Measurements from ENCODE around the gene PCBP3.

The PCBP3 gene

DNA sequence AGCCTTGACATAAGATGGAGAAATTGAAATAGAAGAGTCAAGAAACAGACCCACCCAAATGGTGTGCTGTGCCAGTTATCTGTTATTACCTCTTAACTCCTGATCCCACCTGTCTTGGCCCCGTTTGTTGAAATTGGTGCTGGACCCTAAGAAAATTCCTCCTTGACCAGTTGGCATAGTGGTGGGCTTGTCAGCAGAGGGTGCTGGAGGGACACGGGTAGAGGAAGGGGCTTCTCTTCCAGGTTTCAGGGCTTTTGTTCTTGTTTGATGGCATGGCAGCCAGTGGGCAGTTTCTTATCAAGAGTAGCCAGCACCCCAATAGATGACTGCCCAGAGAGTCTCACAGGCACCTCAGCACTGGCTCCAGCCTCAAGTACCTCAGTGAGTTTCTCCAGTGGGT lies 51.6 kb downstream of the PCBP3 start:
- H3K27ac ChIP-seq: no peak overlapping the region
- TF ChIP-seq, protein P1, sequence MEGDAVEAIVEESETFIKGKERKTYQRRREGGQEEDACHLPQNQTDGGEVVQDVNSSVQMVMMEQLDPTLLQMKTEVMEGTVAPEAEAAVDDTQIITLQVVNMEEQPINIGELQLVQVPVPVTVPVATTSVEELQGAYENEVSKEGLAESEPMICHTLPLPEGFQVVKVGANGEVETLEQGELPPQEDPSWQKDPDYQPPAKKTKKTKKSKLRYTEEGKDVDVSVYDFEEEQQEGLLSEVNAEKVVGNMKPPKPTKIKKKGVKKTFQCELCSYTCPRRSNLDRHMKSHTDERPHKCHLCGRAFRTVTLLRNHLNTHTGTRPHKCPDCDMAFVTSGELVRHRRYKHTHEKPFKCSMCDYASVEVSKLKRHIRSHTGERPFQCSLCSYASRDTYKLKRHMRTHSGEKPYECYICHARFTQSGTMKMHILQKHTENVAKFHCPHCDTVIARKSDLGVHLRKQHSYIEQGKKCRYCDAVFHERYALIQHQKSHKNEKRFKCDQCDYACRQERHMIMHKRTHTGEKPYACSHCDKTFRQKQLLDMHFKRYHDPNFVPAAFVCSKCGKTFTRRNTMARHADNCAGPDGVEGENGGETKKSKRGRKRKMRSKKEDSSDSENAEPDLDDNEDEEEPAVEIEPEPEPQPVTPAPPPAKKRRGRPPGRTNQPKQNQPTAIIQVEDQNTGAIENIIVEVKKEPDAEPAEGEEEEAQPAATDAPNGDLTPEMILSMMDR (conservative IDR thresholded peaks at IDR 0.05): no peak; the same call in 1 of the 2 replicates

DNA sequence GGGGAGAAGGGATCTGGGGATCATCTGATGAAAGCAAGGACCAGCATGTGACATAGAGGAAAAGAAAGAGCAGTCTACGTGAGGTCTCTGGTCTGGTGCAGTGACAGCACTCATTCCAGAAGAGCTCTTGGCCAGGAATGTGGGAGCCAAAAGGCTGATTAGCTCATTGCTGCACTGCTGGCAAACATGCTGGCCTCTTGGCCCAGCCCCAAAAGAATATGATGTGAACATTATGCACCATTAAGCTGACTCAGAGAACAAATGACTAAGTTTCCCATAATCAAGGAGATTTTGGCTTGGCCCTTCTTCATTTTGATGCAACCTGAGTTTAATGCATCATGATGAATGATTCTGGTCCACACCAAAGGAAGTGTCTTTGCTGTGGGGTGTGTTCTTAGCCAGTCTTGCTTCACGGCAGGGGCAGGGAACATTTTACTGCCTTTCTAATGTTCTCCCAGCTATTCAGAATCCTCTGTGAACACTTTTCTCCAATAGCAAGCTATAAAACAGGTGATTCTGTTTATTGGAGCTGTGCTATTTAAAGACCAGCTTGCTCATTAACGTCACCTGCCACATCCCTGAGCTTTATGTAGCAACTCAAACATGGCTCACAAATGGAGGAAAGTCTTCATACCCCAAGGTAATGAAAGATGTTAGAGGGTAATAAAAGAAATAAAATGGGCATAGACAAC lies 55.1 kb downstream of the PCBP3 start:
- H3K27ac ChIP-seq: peak overlapping the region; percentile 25

DNA sequence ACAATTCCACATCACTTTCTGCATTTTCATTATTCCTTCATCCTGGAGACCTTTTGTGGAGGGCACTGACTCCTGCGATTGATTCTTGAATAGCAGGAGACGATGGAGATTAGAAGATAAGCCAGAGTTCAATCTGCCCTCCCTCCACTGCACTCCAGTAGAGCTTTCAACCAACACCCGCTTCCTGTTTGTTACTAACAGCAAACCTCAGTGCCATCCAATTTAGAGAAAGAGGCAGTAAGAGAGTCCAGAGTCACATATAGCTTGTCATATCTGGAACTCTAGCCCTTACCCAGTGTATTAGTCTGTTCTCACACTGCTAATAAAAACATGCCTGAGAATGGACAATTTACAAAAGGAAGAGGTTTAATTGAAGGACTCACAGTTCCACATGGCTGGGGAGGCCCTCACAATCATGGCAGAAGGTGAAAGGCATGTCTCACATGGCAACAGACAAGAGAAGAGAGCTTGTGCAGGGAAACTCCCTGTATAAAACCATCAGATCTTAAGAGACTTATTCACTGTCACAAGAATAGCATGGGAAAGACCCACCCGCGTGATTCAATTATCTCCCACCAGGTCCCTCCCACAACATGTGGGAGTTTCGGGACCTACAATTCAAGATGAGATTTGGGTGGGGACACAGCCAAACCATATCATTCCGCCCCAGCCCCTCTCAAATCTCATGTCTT lies 55.9 kb downstream of the PCBP3 start:
- TF ChIP-seq, protein P1 (conservative IDR thresholded peaks at IDR 0.05): no peak
- H3K27ac ChIP-seq: peak overlapping the region; percentile 25

More for the DNA sequence above, 55.1 kb downstream of the PCBP3 start:
- TF ChIP-seq, protein P1 (conservative IDR thresholded peaks at IDR 0.05): no peak

DNA sequence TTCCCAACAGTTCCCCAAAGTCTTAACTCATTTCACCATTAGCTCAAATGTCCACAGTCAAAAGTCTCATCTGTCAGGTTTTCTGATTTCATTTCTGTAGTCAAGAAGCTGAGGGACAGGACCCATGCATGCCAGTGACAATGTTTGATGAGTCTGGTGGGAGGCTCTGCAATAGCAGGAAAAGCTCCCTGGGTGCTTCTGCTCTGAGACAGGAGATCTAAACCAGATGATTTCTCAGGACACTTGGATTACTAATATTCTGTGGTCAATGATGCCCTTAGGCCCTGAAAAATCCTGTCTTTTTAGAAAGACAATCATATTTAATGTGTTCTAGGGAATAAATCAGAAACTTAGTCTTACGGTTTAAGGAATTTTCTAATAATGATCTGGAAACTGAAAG lies 56.4 kb downstream of the PCBP3 start:
- no peak overlapping the region for H3K27ac ChIP-seq
- TF ChIP-seq, protein P1 (conservative IDR thresholded peaks at IDR 0.05): no peak

DNA sequence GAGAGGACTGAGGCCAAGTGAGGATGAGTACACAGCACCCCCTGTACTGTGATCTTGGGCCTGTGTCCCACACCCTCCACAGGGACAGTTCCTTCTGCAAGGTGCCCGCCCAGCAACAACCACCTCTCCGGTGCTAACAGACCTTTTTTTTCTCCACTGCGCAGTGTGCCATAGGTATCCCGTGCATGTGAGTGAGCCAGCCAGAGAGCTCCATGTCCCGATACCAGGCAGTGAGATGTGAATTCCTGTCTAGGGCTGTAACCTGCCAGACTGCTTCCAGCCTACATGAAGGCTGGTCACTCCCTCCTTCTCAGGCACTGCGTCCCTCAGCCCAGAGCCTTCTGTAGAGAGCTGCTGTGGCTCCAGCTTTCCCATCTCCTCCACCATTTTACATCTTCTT lies 56.9 kb downstream of the PCBP3 start:
- no peak overlapping the region for H3K27ac ChIP-seq
- TF ChIP-seq, protein P1 (conservative IDR thresholded peaks at IDR 0.05): no peak

DNA sequence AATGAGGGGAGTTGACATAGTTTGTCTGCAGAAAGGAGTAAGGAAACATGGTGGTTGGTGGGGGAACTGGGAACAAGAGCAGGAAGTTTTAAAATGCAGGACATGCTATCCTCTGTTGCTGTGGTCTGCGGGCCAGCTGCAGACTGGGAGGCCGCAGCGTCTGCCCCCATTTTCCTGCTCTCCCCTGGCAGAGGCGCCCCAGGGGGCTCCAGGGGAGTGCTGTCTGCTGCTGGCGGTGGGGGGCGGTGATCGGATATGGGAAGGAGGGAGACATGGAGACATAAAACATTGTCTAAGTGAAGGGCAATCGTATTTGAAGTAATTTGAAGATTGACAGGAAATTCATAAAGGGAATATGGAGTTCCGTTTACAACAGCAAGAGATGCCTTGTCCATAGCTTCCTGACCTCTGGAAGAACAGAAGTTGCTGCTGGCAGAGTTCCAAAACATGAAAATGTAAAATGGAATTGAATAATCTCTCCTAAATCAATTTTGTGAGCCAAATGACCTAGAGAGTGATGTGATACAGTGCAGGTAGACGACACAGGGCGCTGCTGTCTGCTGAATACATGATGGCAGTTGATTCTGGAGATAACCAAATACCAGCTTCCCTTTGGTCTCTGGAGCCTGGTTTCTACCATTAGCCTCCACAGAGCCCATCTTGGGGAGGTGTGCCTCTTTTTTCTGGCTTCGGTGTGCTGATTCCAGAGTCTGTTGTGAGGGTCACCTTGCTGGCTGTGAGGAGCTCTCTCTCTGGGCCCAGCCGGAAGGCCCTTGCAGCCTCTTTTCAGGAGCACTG lies 61.0 kb downstream of the PCBP3 start:
- TF ChIP-seq, protein P1 (conservative IDR thresholded peaks at IDR 0.05): no peak
- no peak overlapping the region for H3K27ac ChIP-seq

DNA sequence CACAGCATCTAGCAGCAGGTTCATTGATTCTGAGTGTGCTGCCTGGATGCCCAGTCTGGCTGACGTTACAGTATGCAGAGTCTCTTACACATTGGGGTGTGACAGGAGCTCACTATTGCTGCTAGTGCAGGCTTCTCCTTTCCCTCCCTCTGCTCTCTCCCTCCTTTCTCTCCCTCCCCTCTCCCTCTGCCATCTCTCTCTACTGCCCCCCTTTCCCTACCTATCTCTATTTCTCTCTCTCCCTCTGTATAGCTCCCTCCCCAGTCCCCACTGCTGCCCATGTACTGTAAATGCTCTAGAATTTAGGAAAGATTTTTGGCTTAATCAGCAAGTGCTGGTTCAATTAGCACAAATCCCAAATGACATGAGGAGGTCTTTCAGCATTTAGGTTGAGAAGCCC lies 62.8 kb downstream of the PCBP3 start:
- H3K27ac ChIP-seq: no peak overlapping the region

More for the DNA sequence above, 62.8 kb downstream of the PCBP3 start:
- TF ChIP-seq, protein P1 (conservative IDR thresholded peaks at IDR 0.05): no peak
